Glutamatergic neuron (in vitro differentiated cells): Measurements from ENCODE around the gene KDM2B. TPM values are rescaled to one million over a fixed set of nuclear protein-coding genes. Genes with fewer than 3 reads are reported as not detected.

Source experiments
- DNase-seq: peaks from one replicate; pipeline ENCODE4 v3.0.0; 2022
- H3K27ac Mint-ChIP-seq: one replicate; pipeline ENCODE4 v1.8.0; 2020; ENCODE audit warnings: mild to moderate bottlenecking, mixed read lengths, inconsistent platforms; ENCODE audit not compliant: unreplicated experiment
- H3K27me3 Mint-ChIP-seq: one replicate; pipeline ENCODE4 v1.8.0; 2020; ENCODE audit warnings: mild to moderate bottlenecking, moderate library complexity, mixed read lengths, inconsistent platforms; ENCODE audit not compliant: unreplicated experiment
- H3K36me3 Mint-ChIP-seq: one replicate; pipeline ENCODE4 v1.8.0; 2020; ENCODE audit warnings: mild to moderate bottlenecking, mixed read lengths, inconsistent platforms; ENCODE audit not compliant: unreplicated experiment
- H3K4me1 Mint-ChIP-seq: one replicate; pipeline ENCODE4 v1.8.0; 2020; ENCODE audit warnings: mild to moderate bottlenecking, low read depth, mixed read lengths, inconsistent platforms; ENCODE audit not compliant: unreplicated experiment
- H3K4me3 Mint-ChIP-seq: one replicate; pipeline ENCODE4 v1.8.0; 2020; ENCODE audit warnings: mild to moderate bottlenecking, mixed read lengths, inconsistent platforms; ENCODE audit not compliant: unreplicated experiment
- H3K9me3 Mint-ChIP-seq: one replicate; pipeline ENCODE4 v1.8.0; 2020; ENCODE audit warnings: mild to moderate bottlenecking, moderate library complexity, mixed read lengths, inconsistent platforms; ENCODE audit not compliant: unreplicated experiment
- total RNA-seq: library from RNA; stranded (reverse); fragmentation: NEBNext Ultra II Directional; extraction: Animal tissue kit (Norgen Biotek cat#: 25700); gene quantifications from one replicate; pipeline ENCODE4 v1.2.1, GENCODE V29; 2021; ENCODE audit not compliant: unreplicated experiment
- TF ChIP-seq, protein P1 (sequence below): fragments of 200-600 bp; sonication (generic); IDR thresholded peaks from one replicate; pipeline ENCODE4 v1.5.0; 2021; ENCODE audit not compliant: partially characterized antibody, unreplicated experiment

The KDM2B gene
- total RNA-seq, 1 donor from 2014 or later: 64.3 TPM

- H3K27ac Mint-ChIP-seq: no peak overlapping the region
- H3K9me3 Mint-ChIP-seq: no peaks in the 10 kb centered on the region
- DNase-seq: no peak
- H3K4me3 Mint-ChIP-seq: no peak overlapping the region
- peaks cover 7% of the 10 kb centered on the region for H3K4me1 Mint-ChIP-seq
- H3K27me3 Mint-ChIP-seq: peaks cover 9% of the 10 kb centered on the region
- no peaks in the 10 kb centered on the region for H3K36me3 Mint-ChIP-seq
- TF ChIP-seq, protein P1, sequence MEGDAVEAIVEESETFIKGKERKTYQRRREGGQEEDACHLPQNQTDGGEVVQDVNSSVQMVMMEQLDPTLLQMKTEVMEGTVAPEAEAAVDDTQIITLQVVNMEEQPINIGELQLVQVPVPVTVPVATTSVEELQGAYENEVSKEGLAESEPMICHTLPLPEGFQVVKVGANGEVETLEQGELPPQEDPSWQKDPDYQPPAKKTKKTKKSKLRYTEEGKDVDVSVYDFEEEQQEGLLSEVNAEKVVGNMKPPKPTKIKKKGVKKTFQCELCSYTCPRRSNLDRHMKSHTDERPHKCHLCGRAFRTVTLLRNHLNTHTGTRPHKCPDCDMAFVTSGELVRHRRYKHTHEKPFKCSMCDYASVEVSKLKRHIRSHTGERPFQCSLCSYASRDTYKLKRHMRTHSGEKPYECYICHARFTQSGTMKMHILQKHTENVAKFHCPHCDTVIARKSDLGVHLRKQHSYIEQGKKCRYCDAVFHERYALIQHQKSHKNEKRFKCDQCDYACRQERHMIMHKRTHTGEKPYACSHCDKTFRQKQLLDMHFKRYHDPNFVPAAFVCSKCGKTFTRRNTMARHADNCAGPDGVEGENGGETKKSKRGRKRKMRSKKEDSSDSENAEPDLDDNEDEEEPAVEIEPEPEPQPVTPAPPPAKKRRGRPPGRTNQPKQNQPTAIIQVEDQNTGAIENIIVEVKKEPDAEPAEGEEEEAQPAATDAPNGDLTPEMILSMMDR: no peak
Observed at GRCh38 chr12:121446750-121447149, 134.1 kb downstream of the KDM2B start.

- TF ChIP-seq, protein P1: no peak
Observed at GRCh38 chr12:121444842-121445202, 136.0 kb downstream of the KDM2B start.

GRCh38 chr12:121443911-121444841, 136.6 kb downstream of the KDM2B start:
- Mint-ChIP-seq H3K36me3 (no peaks in the 10 kb centered on the region), H3K4me3 (no peak overlapping the region), H3K4me1 (peaks cover 7% of the 10 kb centered on the region), H3K27ac (no peak overlapping the region), H3K9me3 (peaks cover 3% of the 10 kb centered on the region), H3K27me3 (peaks cover 9% of the 10 kb centered on the region)
- no peak for DNase-seq
- TF ChIP-seq, protein P1: no peak

More at GRCh38 chr12:121444842-121445202, 136.0 kb downstream of the KDM2B start:
- H3K4me3 Mint-ChIP-seq: no peak overlapping the region
- peaks cover 9% of the 10 kb centered on the region for H3K27me3 Mint-ChIP-seq
- no peak for DNase-seq
- H3K27ac Mint-ChIP-seq: no peak overlapping the region
- peaks cover 7% of the 10 kb centered on the region for H3K4me1 Mint-ChIP-seq
- H3K36me3 Mint-ChIP-seq: no peaks in the 10 kb centered on the region
- H3K9me3 Mint-ChIP-seq: peaks cover 3% of the 10 kb centered on the region

GRCh38 chr12:121443193-121443870, 137.5 kb downstream of the KDM2B start:
- Mint-ChIP-seq H3K4me1 (peaks cover 3% of the 10 kb centered on the region), H3K4me3 (no peak overlapping the region), H3K36me3 (peaks cover 3% of the 10 kb centered on the region), H3K9me3 (peaks cover 3% of the 10 kb centered on the region), H3K27ac (no peak overlapping the region), H3K27me3 (peaks cover 6% of the 10 kb centered on the region)
- TF ChIP-seq, protein P1: peak; percentile 80
- peak; percentile 95 for DNase-seq
